Measurements from ENCODE around the gene ZNF146. TPM values are rescaled to one million over a fixed set of nuclear protein-coding genes. Genes with fewer than 3 reads are reported as not detected.
"Not testable (repeated sequence)": the region's sequence is repeated elsewhere in the genome, so short reads cannot be mapped to it uniquely, and the experiment has no call there.

Gene ZNF146
- total RNA-seq, 1 donor from 2014 or later = 82.7 TPM

DNA sequence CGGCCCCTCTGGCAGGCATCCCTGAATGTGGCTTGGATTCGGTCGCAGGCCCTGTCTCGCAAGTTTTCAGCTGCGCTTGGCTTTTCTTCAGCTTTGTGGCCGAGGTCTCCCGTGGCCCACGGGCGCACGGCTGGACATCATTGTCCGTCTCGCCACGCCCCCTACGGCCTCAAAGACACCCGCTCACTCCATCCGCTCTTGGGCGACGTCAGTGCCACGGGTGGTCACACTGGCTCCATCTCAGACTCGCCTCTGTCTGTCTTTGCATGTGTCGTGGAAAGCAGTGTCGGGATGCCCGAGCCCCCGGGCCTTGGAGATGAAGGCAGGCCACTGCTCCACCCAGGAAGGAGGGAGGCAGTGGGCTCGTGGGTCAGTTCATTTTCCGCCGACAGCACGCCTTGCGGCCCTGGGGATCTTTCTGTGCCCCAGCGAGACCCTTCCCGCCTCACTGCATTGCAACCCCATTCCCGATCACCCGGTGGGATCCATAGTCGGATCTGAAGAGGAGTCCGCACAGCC lies 51.0 kb downstream of the ZNF146 start:
- no peaks in the 10 kb centered on the region for H4K20me1 ChIP-seq (ENCODE audit: insufficient read depth, low read length)
- H3K4me1 Mint-ChIP-seq (ENCODE audit: low read depth, unreplicated experiment) = no peaks in the 10 kb centered on the region
- no peak overlapping the region for H3K27ac Mint-ChIP-seq (ENCODE audit: unreplicated experiment)
- no peaks in the 10 kb centered on the region for H3K36me3 Mint-ChIP-seq (ENCODE audit: low read depth, unreplicated experiment)
- no peak overlapping the region for H2AFZ ChIP-seq (ENCODE audit: low read depth, low read length)
- H3K27ac ChIP-seq (ENCODE audit: low read depth, low read length) = no peak overlapping the region
- H3K4me1 ChIP-seq (ENCODE audit: insufficient read depth, low read length) = no peaks in the 10 kb centered on the region
- H3K27me3 Mint-ChIP-seq (ENCODE audit: low read depth, unreplicated experiment) = peaks cover 9% of the 10 kb centered on the region
- DNase-seq (ENCODE audit: low read depth) (no peak), FAIRE-seq (no peak)
- H3K9me3 ChIP-seq (ENCODE audit: insufficient read depth, low read depth, low read length) = no peaks in the 10 kb centered on the region
- H3K4me3 ChIP-seq (ENCODE audit: insufficient read depth, low read depth, low read length) = no peak overlapping the region
- H3K27me3 ChIP-seq (ENCODE audit: insufficient read depth, low read length) = no peaks in the 10 kb centered on the region
- H3K4me2 ChIP-seq (ENCODE audit: low read length) = no peak overlapping the region
- no peak overlapping the region for H3K9ac ChIP-seq (ENCODE audit: low read length)
- no peak overlapping the region for H3K4me3 Mint-ChIP-seq (ENCODE audit: unreplicated experiment)
- H3K9me3 Mint-ChIP-seq (ENCODE audit: unreplicated experiment) = peaks cover 24% of the 10 kb centered on the region
- no peaks in the 10 kb centered on the region for H3K36me3 ChIP-seq (ENCODE audit: insufficient read depth, low read length)
- TF ChIP-seq, protein P1, sequence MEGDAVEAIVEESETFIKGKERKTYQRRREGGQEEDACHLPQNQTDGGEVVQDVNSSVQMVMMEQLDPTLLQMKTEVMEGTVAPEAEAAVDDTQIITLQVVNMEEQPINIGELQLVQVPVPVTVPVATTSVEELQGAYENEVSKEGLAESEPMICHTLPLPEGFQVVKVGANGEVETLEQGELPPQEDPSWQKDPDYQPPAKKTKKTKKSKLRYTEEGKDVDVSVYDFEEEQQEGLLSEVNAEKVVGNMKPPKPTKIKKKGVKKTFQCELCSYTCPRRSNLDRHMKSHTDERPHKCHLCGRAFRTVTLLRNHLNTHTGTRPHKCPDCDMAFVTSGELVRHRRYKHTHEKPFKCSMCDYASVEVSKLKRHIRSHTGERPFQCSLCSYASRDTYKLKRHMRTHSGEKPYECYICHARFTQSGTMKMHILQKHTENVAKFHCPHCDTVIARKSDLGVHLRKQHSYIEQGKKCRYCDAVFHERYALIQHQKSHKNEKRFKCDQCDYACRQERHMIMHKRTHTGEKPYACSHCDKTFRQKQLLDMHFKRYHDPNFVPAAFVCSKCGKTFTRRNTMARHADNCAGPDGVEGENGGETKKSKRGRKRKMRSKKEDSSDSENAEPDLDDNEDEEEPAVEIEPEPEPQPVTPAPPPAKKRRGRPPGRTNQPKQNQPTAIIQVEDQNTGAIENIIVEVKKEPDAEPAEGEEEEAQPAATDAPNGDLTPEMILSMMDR (IDR thresholded peaks at IDR 0.05; ENCODE audit: insufficient read depth, low read depth, low read length) = no peak
- TF ChIP-seq EZH2 (IDR thresholded peaks at IDR 0.05; ENCODE audit: insufficient read depth, low read length) = no peak
- H3K79me2 ChIP-seq (ENCODE audit: insufficient read depth, low read length) = no peaks in the 10 kb centered on the region

DNA sequence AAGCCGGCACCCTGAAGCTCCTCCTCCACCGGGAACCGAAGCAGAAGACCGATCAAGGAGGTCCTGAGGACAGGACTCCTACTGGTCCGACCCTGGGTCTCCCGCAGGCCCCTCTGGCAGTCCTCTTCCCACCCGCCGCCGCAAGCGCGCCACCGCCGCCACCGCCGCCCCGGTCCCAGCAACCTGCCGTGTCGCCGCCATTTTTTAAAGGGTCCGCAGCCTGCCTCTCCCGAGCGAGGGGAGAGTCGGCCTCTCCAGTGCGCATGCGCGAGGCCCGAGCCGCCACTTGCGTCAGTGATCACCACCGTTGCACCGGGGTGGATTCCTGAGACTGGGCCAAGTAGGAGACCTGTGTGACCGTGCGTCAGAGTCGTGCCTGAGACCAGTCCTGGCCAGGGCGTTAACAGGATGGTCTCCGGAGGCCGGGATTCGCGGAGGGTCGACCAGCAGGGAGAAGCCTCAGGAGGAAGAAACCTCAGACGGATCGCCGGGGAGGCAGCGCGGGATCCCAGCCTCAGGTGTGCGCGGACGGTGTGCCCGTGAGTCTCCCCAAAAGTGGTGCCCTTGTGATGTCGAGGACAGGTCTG lies 51.6 kb downstream of the ZNF146 start:
- Mint-ChIP-seq H3K4me1 (ENCODE audit: low read depth, unreplicated experiment) (no peaks in the 10 kb centered on the region), H3K27ac (ENCODE audit: unreplicated experiment) (no peak overlapping the region), H3K9me3 (ENCODE audit: unreplicated experiment) (peaks cover 24% of the 10 kb centered on the region), H3K36me3 (ENCODE audit: low read depth, unreplicated experiment) (no peaks in the 10 kb centered on the region), H3K27me3 (ENCODE audit: low read depth, unreplicated experiment) (peaks cover 9% of the 10 kb centered on the region), H3K4me3 (ENCODE audit: unreplicated experiment) (no peak overlapping the region)
- H3K79me2 ChIP-seq (ENCODE audit: insufficient read depth, low read length) = no peaks in the 10 kb centered on the region
- TF ChIP-seq, protein P1 (IDR thresholded peaks at IDR 0.05; ENCODE audit: insufficient read depth, low read depth, low read length) = no peak
- H3K4me2 ChIP-seq (ENCODE audit: low read length) = no peak overlapping the region
- H3K27me3 ChIP-seq (ENCODE audit: insufficient read depth, low read length) = no peaks in the 10 kb centered on the region
- no peaks in the 10 kb centered on the region for H4K20me1 ChIP-seq (ENCODE audit: insufficient read depth, low read length)
- no peaks in the 10 kb centered on the region for H3K4me1 ChIP-seq (ENCODE audit: insufficient read depth, low read length)
- no peak overlapping the region for H3K27ac ChIP-seq (ENCODE audit: low read depth, low read length)
- H2AFZ ChIP-seq (ENCODE audit: low read depth, low read length) = no peak overlapping the region
- no peak overlapping the region for H3K4me3 ChIP-seq (ENCODE audit: insufficient read depth, low read depth, low read length)
- H3K9ac ChIP-seq (ENCODE audit: low read length) = no peak overlapping the region
- no peaks in the 10 kb centered on the region for H3K36me3 ChIP-seq (ENCODE audit: insufficient read depth, low read length)
- DNase-seq (ENCODE audit: low read depth) (no peak), FAIRE-seq (no peak)
- no peaks in the 10 kb centered on the region for H3K9me3 ChIP-seq (ENCODE audit: insufficient read depth, low read depth, low read length)

DNA sequence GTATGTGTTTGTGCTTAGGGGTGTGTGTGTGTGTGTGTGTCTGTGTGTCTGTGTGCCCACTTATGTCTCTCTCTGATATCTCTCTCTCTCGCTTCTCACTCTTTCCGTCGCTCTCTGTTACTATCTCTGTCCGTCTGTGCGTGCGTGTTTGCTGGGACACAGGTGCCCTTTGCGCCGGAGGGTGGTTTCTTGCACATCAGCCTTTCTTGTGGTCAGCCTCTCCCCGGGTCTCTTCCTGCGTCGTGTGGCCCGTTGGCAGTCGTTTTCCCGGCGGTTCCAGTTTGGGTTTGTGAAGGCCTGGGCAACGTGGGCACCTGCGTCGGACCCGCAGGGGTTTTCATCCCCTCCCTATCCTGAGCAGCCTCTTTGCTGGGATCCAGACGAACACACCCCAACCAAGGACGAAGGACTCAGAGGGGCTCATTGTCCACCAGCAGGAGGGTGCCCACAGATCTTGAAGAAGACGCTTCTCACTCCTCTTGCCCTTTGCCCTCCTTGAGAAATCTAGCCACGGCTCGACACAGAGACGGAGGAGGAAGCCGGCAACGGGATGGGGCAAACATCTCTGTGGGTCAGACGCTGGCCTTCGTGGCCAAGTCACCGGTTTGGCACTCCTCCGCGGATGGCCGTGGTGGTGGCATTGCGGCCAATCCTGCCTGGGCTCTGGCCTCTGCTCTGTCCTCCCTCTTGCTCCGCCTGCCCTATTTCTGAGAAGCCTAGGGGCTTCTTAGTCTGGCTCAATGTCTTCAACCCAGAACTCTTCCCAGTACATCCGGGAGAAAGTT lies 52.3 kb downstream of the ZNF146 start:
- DNase-seq (ENCODE audit: low read depth) (no peak), FAIRE-seq (no peak)
- Histone ChIP-seq H3K9me3 (ENCODE audit: insufficient read depth, low read depth, low read length) (no peaks in the 10 kb centered on the region), H3K27ac (ENCODE audit: low read depth, low read length) (no peak overlapping the region), H3K4me1 (ENCODE audit: insufficient read depth, low read length) (no peaks in the 10 kb centered on the region), H3K4me3 (ENCODE audit: insufficient read depth, low read depth, low read length) (no peak overlapping the region), H4K20me1 (ENCODE audit: insufficient read depth, low read length) (no peaks in the 10 kb centered on the region), H3K9ac (ENCODE audit: low read length) (no peak overlapping the region), H3K36me3 (ENCODE audit: insufficient read depth, low read length) (no peaks in the 10 kb centered on the region), H3K4me2 (ENCODE audit: low read length) (no peak overlapping the region), H2AFZ (ENCODE audit: low read depth, low read length) (no peak overlapping the region), H3K79me2 (ENCODE audit: insufficient read depth, low read length) (no peaks in the 10 kb centered on the region), H3K27me3 (ENCODE audit: insufficient read depth, low read length) (no peaks in the 10 kb centered on the region)
- H3K9me3 Mint-ChIP-seq (ENCODE audit: unreplicated experiment) = peaks cover 24% of the 10 kb centered on the region
- TF ChIP-seq EZH2 (IDR thresholded peaks at IDR 0.05; ENCODE audit: insufficient read depth, low read length) = no peak
- TF ChIP-seq, protein P1 (IDR thresholded peaks at IDR 0.05; ENCODE audit: insufficient read depth, low read depth, low read length) = no peak
- no peaks in the 10 kb centered on the region for H3K4me1 Mint-ChIP-seq (ENCODE audit: low read depth, unreplicated experiment)
- H3K36me3 Mint-ChIP-seq (ENCODE audit: low read depth, unreplicated experiment) = no peaks in the 10 kb centered on the region
- H3K4me3 Mint-ChIP-seq (ENCODE audit: unreplicated experiment) = no peak overlapping the region
- peaks cover 9% of the 10 kb centered on the region for H3K27me3 Mint-ChIP-seq (ENCODE audit: low read depth, unreplicated experiment)
- no peak overlapping the region for H3K27ac Mint-ChIP-seq (ENCODE audit: unreplicated experiment)

DNA sequence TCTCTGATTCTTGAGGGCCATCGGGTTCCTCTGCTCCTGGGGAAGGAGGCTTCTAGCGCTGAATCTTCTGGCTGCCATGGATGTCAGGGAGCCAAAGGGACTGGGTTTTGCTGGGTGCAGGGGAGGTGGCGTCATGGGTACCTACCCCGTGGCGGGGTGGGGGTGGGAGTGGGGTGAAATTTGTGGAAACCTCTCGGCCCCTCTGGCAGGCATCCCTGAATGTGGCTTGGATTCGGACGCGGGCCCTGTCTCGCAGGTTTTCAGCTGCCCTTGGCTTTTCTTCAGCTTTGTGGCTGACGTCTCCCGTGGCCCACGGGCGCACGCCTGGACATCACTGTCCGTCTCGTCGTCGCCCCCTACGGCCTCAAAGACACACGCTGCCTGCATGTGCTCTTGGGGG lies 53.2 kb downstream of the ZNF146 start:
- H3K27me3 Mint-ChIP-seq (ENCODE audit: low read depth, unreplicated experiment); H3K4me2 ChIP-seq (ENCODE audit: low read length); H3K4me1 Mint-ChIP-seq (ENCODE audit: low read depth, unreplicated experiment); H3K4me3 Mint-ChIP-seq (ENCODE audit: unreplicated experiment); H3K36me3 ChIP-seq (ENCODE audit: insufficient read depth, low read length); H3K27me3 ChIP-seq (ENCODE audit: insufficient read depth, low read length); H2AFZ ChIP-seq (ENCODE audit: low read depth, low read length); DNase-seq (ENCODE audit: low read depth); H3K4me3 ChIP-seq (ENCODE audit: insufficient read depth, low read depth, low read length); H4K20me1 ChIP-seq (ENCODE audit: insufficient read depth, low read length); H3K9me3 ChIP-seq (ENCODE audit: insufficient read depth, low read depth, low read length); H3K36me3 Mint-ChIP-seq (ENCODE audit: low read depth, unreplicated experiment); FAIRE-seq; H3K4me1 ChIP-seq (ENCODE audit: insufficient read depth, low read length); H3K9ac ChIP-seq (ENCODE audit: low read length); H3K27ac Mint-ChIP-seq (ENCODE audit: unreplicated experiment); H3K79me2 ChIP-seq (ENCODE audit: insufficient read depth, low read length); H3K27ac ChIP-seq (ENCODE audit: low read depth, low read length): not testable (repeated sequence)
- H3K9me3 Mint-ChIP-seq (ENCODE audit: unreplicated experiment) = peaks cover 24% of the 10 kb centered on the region
